HEK293 (cell line): ENCODE results near the gene PSMD12.

Source experiments
- CTCF ChIP-seq: fragments of 450-650 bp; formaldehyde crosslinking; IDR thresholded peaks from 2 replicates; pipeline ENCODE4 v1.5.1; 2016; ENCODE audit warnings: missing biosample characterization, missing genetic modification characterization
- YY1 ChIP-seq: fragments of 450-650 bp; formaldehyde crosslinking; IDR thresholded peaks from 2 replicates; pipeline ENCODE4 v1.5.1; 2018; ENCODE audit warnings: missing biosample characterization, missing genetic modification characterization
- ZNF174 ChIP-seq: fragments of 450-650 bp; formaldehyde crosslinking; IDR thresholded peaks from 2 replicates; pipeline ENCODE4 v1.5.0; 2017; ENCODE audit warnings: missing biosample characterization, mild to moderate bottlenecking, missing genetic modification characterization
- ZNF558 ChIP-seq: fragments of 450-650 bp; formaldehyde crosslinking; IDR thresholded peaks from 2 replicates; pipeline ENCODE4 v1.5.1; 2016; ENCODE audit warnings: missing biosample characterization, missing genetic modification characterization
- TF ChIP-seq, protein P1 (sequence below): sonication (generic); formaldehyde crosslinking; IDR thresholded peaks from 2 replicates; pipeline ENCODE4 v1.8.1; 2022; ENCODE audit warnings: mild to moderate bottlenecking, moderate library complexity, missing genetic modification reagents

GRCh38 chr17:67390646-67391361 is 24.4 kb upstream of the PSMD12 start:
- TF ChIP-seq, protein P1, sequence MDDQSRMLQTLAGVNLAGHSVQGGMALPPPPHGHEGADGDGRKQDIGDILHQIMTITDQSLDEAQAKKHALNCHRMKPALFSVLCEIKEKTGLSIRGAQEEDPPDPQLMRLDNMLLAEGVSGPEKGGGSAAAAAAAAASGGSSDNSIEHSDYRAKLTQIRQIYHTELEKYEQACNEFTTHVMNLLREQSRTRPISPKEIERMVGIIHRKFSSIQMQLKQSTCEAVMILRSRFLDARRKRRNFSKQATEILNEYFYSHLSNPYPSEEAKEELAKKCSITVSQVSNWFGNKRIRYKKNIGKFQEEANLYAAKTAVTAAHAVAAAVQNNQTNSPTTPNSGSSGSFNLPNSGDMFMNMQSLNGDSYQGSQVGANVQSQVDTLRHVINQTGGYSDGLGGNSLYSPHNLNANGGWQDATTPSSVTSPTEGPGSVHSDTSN (CRISPR knock-in tag): no peak
- no peak for TF ChIP-seq CTCF (tag by site-specific recombination)
- no peak for TF ChIP-seq ZNF174 (tag by site-specific recombination)
- no peak for TF ChIP-seq YY1 (tag by site-specific recombination)
- no peak for TF ChIP-seq ZNF558 (tag by site-specific recombination)
